Ovary (tissue), 9 donors: ENCODE data around the gene INPP5A. TPM values are rescaled to one million over a fixed set of nuclear protein-coding genes. Genes with fewer than 3 reads are reported as not detected.
A peak's percentile ranks its signal among the peaks of the same experiment; 100 is the strongest.

Source experiments
- DNase-seq, 5 donors: peaks; one replicate each; pipeline ENCODE4 v3.0.0-alpha.2; 2019 to 2020
- H3K27ac ChIP-seq, 2 donors: fragments of 200-600 bp; one replicate each; pipeline versions ENCODE4 v1.5.1 to v1.8.0; 2019 to 2022
- H3K27me3 ChIP-seq: fragments of 200-600 bp; one replicate; pipeline ENCODE4 v1.8.0; 2022
- H3K36me3 ChIP-seq: fragments of 200-600 bp; sonication (generic); one replicate; pipeline ENCODE4 v1.5.1; 2019
- H3K4me1 ChIP-seq: one replicate; pipeline ENCODE4 v1.8.1; 2013; ENCODE audit warnings: mild to moderate bottlenecking, moderate library complexity; ENCODE audit not compliant: insufficient read depth
- H3K4me3 ChIP-seq: fragments of 200-600 bp; sonication (generic); one replicate; pipeline ENCODE4 v1.5.1; 2017
- H3K9me3 ChIP-seq, 2 donors: fragments of 200-600 bp in 1 of 2; sonication (generic) in 1 of 2; one replicate each; pipeline versions ENCODE4 v1.5.1 to v1.8.1; 2013 to 2019; ENCODE audit warnings: mild to moderate bottlenecking in 1 of 2, moderate library complexity in 1 of 2
- EP300 ChIP-seq: sonication (generic); formaldehyde crosslinking; IDR thresholded peaks from one replicate; pipeline ENCODE4 v1.6.1; 2017; ENCODE audit warnings: antibody characterized with exemption
- POLR2A ChIP-seq: fragments of 450-650 bp; IDR thresholded peaks from one replicate; pipeline ENCODE4 v1.6.1; 2017; ENCODE audit warnings: antibody characterized with exemption, mild to moderate bottlenecking, moderate library complexity
- WGBS, 3 donors: extraction: QIAGEN DNeasy Blood & Tissue Kit in 1 of 3; methylation state at CpG; one replicate each; pipeline versions ENCODE4 v1.1.5 to v1.1.7; 2013 to 2017; 5-methylcytosine and 5-hydroxymethylcytosine counted together
- intact Hi-C, 4 donors: fragments of 100-400 bp; cut with DNase I; formaldehyde crosslinking; loops; one replicate each; pipeline versions ENCODE4 v1.11.0 to v1.15.1; 2022 to 2023
- polyA plus RNA-seq, 2 donors: library from polyadenylated mRNA; stranded (reverse); fragments of 200-250 nt in 1 of 2; fragments of 350-450 nt in 1 of 2; fragmentation: Illumina TruSeq in 1 of 2; extraction: RNeasy Lipid Tissue Mini Kit (QIAGEN cat#74804) in 1 of 2; gene quantifications; one replicate each; pipeline ENCODE4 v1.2.3, GENCODE V29; 2013 to 2014
- total RNA-seq, 7 donors: library from RNA; depleted of rRNA in 2 of 7; stranded (reverse); fragments of >200 nt in 2 of 7; fragmentation: NEBNext Ultra II Directional in 3 of 7; extraction: Animal tissue kit (Norgen Biotek cat#: 25700) in 3 of 7; gene quantifications; one replicate each; pipeline versions ENCODE4 v1.1.0 to v1.2.4, GENCODE V29; 2016 to 2023
- TF ChIP-seq, protein P1 (sequence below), 3 donors: fragments of 450-650 bp in 2 of 3; fragments of 200-600 bp in 1 of 3; IDR thresholded peaks; one replicate each; pipeline versions ENCODE4 v1.5.1 to v1.8.0; 2016 to 2022; ENCODE audit warnings: antibody characterized with exemption in 3 of 3, mild to moderate bottlenecking in 1 of 3
- donor health status: DM: no; HTN: no; CAD: no; lungs with moderate emphysema.
- donor health status: DM: no; HTN: no; CAD: no.
- donor health status: Bipolar disorder and iron deficiency.
- donor health status: DM: yes; HTN: yes; CAD: no.
- donor health status: DM: no; HTN: no; CAD: no.
- donor health status: DM: yes; HTN: yes; CAD: no.

Gene INPP5A
- total and polyA plus RNA-seq, 9 donors = 19.8 to 41.2 (median 35.3) TPM

DNA sequence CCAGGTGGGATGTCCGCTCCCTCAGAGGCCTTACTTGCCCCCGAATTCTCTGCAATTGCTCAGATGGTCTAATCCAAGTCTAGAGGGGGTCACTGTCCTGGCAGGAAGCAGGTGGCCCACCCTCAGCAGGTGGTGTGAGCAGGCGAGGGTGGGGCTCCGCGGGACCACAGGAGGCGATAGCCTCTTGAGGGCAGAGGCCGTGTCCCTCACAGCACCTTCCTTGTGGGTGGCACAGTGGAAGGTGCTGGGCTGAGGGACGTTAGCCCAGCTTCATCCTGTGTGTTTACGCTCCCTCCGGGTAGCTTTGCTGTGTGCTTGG, 38.3 kb upstream of the INPP5A start:
- intact Hi-C loops = no loop called here
- 90 to 95% (median 94%) methylated on average over 10 of the region's 10 CpGs for WGBS, 3 donors
- Histone ChIP-seq H3K9me3 (no peaks in the 10 kb centered on the region), H3K27ac (no peak overlapping the region), H3K4me3 (no peak overlapping the region), H3K36me3 (no peaks in the 10 kb centered on the region), H3K27me3 (no peaks in the 10 kb centered on the region), H3K4me1 (peaks cover 2% of the 10 kb centered on the region)
- TF ChIP-seq, protein P1, sequence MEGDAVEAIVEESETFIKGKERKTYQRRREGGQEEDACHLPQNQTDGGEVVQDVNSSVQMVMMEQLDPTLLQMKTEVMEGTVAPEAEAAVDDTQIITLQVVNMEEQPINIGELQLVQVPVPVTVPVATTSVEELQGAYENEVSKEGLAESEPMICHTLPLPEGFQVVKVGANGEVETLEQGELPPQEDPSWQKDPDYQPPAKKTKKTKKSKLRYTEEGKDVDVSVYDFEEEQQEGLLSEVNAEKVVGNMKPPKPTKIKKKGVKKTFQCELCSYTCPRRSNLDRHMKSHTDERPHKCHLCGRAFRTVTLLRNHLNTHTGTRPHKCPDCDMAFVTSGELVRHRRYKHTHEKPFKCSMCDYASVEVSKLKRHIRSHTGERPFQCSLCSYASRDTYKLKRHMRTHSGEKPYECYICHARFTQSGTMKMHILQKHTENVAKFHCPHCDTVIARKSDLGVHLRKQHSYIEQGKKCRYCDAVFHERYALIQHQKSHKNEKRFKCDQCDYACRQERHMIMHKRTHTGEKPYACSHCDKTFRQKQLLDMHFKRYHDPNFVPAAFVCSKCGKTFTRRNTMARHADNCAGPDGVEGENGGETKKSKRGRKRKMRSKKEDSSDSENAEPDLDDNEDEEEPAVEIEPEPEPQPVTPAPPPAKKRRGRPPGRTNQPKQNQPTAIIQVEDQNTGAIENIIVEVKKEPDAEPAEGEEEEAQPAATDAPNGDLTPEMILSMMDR (IDR thresholded peaks at IDR 0.05) = no peak
- peak in 1 of 5 donors; percentile 14 for DNase-seq

GRCh38 chr10:132500781-132501415, 36.7 kb upstream of the INPP5A start:
- WGBS, 3 donors = 79 to 84% (median 82%) methylated on average over 14 of the region's 14 CpGs
- H3K4me3 ChIP-seq = no peak overlapping the region
- no peak for DNase-seq
- H3K4me1 ChIP-seq = no peaks in the 10 kb centered on the region
- no peaks in the 10 kb centered on the region for H3K36me3 ChIP-seq
- H3K27me3 ChIP-seq = no peaks in the 10 kb centered on the region
- no peaks in the 10 kb centered on the region for H3K9me3 ChIP-seq
- intact Hi-C loops = no loop called here
- TF ChIP-seq POLR2A (no peak), EP300 (no peak)
- TF ChIP-seq, protein P1 (IDR thresholded peaks at IDR 0.05) = no peak
- no peak overlapping the region for H3K27ac ChIP-seq

DNA sequence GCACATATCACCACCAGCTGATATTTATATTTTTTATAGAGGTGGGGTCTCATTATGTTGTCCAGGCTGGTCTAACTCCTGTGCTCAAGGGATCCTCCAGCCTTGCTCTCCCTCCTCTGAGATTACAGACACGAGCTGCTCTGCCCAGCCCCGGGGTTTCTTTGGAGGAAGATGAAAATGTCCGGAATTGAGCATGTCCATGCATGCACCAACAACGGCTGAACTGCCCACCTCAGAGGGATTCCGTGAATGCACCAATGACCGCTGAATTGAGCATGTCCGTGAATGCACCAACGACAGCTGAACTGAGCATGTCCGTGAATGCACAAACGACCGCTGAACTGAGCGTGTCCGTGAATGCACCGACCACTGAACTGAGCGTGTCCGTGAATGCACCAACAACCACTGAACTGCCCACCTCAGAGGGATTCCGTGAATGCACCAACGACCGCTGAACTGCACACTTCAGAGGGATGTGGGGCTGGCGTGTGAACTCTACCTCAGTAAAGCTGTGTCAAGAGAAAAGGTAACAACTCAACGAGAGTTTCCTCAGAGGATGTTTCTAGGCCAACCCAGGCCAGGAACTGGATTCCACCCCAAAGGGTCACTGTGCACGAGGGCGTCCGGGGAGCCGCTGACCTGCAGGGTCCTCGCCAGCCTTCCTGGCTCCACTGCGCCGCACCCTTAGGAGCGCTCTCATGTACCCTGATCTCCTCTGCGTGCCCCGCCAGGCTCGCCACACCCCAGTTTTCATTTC, 34.9 kb upstream of the INPP5A start:
- no peak for TF ChIP-seq EP300
- TF ChIP-seq POLR2A = no peak
- TF ChIP-seq, protein P1 (IDR thresholded peaks at IDR 0.05) = no peak
- Histone ChIP-seq H3K36me3 (no peaks in the 10 kb centered on the region), H3K4me3 (no peak overlapping the region), H3K27ac (no peak overlapping the region), H3K27me3 (no peaks in the 10 kb centered on the region), H3K9me3 (no peaks in the 10 kb centered on the region), H3K4me1 (no peaks in the 10 kb centered on the region)
- DNase-seq = no peak
- intact Hi-C loops = no loop called here
- WGBS, 3 donors = 84 to 86% (median 85%) methylated on average over 32 of the region's 32 CpGs

DNA sequence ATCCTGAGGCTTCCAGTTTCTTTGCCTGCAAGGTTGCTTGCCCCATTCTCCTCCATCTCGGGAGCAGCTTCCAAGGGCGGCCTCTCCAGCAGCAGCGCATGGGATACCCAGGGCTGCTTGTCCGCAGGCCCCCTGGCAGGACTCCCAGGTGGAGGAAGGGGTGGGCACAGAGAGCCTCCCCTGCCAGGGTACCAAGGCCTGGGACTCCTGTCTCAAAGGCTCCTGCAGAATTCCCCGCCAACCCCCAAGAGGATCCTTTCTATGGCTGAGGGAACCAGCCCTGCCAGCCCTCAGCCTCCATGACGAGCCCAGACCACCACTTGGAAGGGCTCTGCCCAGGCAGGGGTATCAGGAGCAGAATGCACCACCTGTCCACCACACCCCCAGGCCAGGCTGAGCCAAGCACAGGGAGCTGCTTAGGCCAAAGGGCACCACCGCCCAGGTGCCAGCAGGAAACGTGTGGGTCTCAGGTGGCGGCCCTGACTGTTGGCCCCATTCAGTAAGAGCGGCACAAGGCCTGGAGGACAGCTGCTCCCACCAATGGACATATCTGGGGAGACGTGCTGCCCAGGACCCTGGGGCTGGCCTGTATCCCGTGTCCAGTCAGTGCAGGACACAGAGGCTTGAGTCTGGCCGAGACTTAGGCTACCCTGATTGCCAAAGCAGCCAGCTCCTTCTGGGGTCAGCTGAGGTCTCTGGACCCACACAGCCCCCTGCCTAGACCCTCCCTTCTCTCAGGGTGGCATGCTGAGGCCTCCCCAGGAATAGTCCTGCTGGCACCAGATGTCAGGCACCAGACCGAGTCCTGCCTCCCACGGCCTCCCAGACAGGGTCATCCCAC, 33.8 kb upstream of the INPP5A start:
- no peak for TF ChIP-seq EP300
- TF ChIP-seq POLR2A = no peak
- TF ChIP-seq, protein P1 (IDR thresholded peaks at IDR 0.05) = no peak
- peak in 1 of 5 donors; percentile 29 for DNase-seq
- no peaks in the 10 kb centered on the region for H3K36me3 ChIP-seq
- H3K9me3 ChIP-seq = no peaks in the 10 kb centered on the region
- WGBS, 3 donors = 86 to 89% (median 86%) methylated on average over 15 of the region's 15 CpGs
- no peak overlapping the region for H3K4me3 ChIP-seq
- intact Hi-C loops = no loop called here
- no peaks in the 10 kb centered on the region for H3K27me3 ChIP-seq
- no peak overlapping the region for H3K27ac ChIP-seq
- H3K4me1 ChIP-seq = no peaks in the 10 kb centered on the region
